HG03196 (cell line): Measurements from ENCODE around the gene DENND1A.

Source experiments
- ATAC-seq: cut with Tn5 transposase; IDR thresholded peaks from one replicate; pipeline ENCODE4 v1.9.1; 2021; ENCODE audit not compliant: unreplicated experiment

Gene DENND1A

GRCh38 chr9:123478967-123479602, 450.8 kb downstream of the DENND1A start:
- no peak for ATAC-seq

GRCh38 chr9:123478160-123478559, 451.8 kb downstream of the DENND1A start:
- no peak for ATAC-seq

GRCh38 chr9:123475407-123475806, 454.5 kb downstream of the DENND1A start:
- no peak for ATAC-seq

GRCh38 chr9:123472862-123473614, 456.9 kb downstream of the DENND1A start:
- ATAC-seq, result no peak

- no peak for ATAC-seq
These were observed 457.9 kb downstream of the DENND1A start for GRCh38 chr9:123471843-123472570.

GRCh38 chr9:123470991-123471770, 458.7 kb downstream of the DENND1A start:
- ATAC-seq, result no peak

- ATAC-seq, result no peak
These were observed 459.7 kb downstream of the DENND1A start for GRCh38 chr9:123470121-123470782.

GRCh38 chr9:123469282-123469681, 460.6 kb downstream of the DENND1A start:
- no peak for ATAC-seq

- ATAC-seq, result no peak
These were observed 461.4 kb downstream of the DENND1A start for GRCh38 chr9:123468541-123468940.

GRCh38 chr9:123465304-123465703, 464.6 kb downstream of the DENND1A start:
- no peak for ATAC-seq

GRCh38 chr9:123460091-123460490, 469.8 kb downstream of the DENND1A start:
- ATAC-seq, result no peak

GRCh38 chr9:123457583-123457982, 472.3 kb downstream of the DENND1A start:
- no peak for ATAC-seq

- no peak for ATAC-seq
These were observed 473.9 kb downstream of the DENND1A start for GRCh38 chr9:123456011-123456410.

- no peak for ATAC-seq
These were observed 474.7 kb downstream of the DENND1A start for GRCh38 chr9:123455187-123455586.

GRCh38 chr9:123454361-123454760, 475.6 kb downstream of the DENND1A start:
- no peak for ATAC-seq

- ATAC-seq, result no peak
These were observed 476.1 kb downstream of the DENND1A start for GRCh38 chr9:123453831-123454321.

- ATAC-seq, result no peak
These were observed 476.8 kb downstream of the DENND1A start for GRCh38 chr9:123453076-123453667.

- no peak for ATAC-seq
These were observed 478.9 kb downstream of the DENND1A start for GRCh38 chr9:123450996-123451395.

GRCh38 chr9:123450098-123450770, 479.7 kb downstream of the DENND1A start:
- ATAC-seq, result no peak
